ENCODE results near the gene RIMKLA. TPM values are rescaled to one million over a fixed set of nuclear protein-coding genes. Genes with fewer than 3 reads are reported as not detected.

The RIMKLA gene, protein sequence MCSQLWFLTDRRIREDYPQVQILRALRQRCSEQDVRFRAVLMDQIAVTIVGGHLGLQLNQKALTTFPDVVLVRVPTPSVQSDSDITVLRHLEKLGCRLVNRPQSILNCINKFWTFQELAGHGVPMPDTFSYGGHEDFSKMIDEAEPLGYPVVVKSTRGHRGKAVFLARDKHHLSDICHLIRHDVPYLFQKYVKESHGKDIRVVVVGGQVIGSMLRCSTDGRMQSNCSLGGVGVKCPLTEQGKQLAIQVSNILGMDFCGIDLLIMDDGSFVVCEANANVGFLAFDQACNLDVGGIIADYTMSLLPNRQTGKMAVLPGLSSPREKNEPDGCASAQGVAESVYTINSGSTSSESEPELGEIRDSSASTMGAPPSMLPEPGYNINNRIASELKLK
- total RNA-seq, result 1 to 10 TPM in 3 of 4 donors, under 1 TPM in 1; 0.67 to 2.6 (median 2.2) TPM

DNA sequence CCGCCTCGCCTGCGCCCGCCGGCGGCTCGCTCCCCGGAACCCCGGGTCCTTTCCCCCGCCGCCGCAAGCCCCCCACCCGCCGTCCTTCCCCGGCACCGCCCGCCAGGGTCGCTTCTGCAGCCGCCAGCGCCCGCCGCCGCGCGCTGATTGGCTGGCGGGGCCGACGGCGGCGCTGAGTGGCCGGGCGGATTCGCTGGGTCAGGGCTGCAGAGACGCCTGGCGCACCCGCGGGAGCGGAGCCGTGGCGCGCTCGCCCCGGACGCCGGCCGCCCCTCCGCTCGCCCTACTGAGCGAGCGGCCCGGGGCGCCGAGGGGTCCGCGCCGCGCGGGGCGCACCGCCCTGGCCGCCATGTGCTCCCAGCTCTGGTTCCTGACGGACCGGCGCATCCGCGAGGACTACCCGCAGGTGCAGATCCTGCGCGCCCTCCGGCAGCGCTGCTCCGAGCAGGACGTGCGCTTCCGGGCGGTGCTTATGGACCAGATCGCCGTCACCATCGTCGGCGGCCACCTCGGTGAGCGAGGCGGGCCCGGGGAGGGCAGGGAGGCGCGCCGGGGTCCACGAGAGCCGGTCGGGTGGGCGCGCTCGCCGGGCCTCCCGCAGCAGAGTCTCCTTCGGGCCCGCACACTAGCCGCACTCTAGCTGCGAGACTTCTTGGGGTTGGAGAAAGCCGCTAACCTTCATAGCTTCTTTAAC lies at the start of gene RIMKLA:
Gene RIMKLA, plus strand, starts transcription at position 207 of the 694 bp plus-strand sequence. Its CDS starts 143 bp downstream, at position 350.
- intact Hi-C loops (cut with DNase I), result no loop called here
- peak; percentile 62 for DNase-seq
- Histone ChIP-seq H3K9me3 (no peaks in the 10 kb centered on the region), H3K4me3 (replicated peaks in 1 of 3) (peak within 1 kb of the TSS; percentile 30 to 48 (median 39)), H3K4me1 (peaks cover 6 to 10% of the 10 kb centered on the region in 2 donors), H3K27ac (no peak within 1 kb of the TSS), H3K36me3 (no peaks in the 10 kb centered on the region), H3K27me3 (peaks cover 4% of the 10 kb centered on the region)
- TF ChIP-seq, protein P1, sequence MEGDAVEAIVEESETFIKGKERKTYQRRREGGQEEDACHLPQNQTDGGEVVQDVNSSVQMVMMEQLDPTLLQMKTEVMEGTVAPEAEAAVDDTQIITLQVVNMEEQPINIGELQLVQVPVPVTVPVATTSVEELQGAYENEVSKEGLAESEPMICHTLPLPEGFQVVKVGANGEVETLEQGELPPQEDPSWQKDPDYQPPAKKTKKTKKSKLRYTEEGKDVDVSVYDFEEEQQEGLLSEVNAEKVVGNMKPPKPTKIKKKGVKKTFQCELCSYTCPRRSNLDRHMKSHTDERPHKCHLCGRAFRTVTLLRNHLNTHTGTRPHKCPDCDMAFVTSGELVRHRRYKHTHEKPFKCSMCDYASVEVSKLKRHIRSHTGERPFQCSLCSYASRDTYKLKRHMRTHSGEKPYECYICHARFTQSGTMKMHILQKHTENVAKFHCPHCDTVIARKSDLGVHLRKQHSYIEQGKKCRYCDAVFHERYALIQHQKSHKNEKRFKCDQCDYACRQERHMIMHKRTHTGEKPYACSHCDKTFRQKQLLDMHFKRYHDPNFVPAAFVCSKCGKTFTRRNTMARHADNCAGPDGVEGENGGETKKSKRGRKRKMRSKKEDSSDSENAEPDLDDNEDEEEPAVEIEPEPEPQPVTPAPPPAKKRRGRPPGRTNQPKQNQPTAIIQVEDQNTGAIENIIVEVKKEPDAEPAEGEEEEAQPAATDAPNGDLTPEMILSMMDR (IDR thresholded peaks at IDR 0.05), result no peak
- TF ChIP-seq POLR2A (IDR thresholded peaks at IDR 0.05), result peak in 1 of 2 donors; percentile 76
- 0 to 3% methylated on average over 22 to 23 of the region's 101 CpGs for WGBS, 2 donors

DNA sequence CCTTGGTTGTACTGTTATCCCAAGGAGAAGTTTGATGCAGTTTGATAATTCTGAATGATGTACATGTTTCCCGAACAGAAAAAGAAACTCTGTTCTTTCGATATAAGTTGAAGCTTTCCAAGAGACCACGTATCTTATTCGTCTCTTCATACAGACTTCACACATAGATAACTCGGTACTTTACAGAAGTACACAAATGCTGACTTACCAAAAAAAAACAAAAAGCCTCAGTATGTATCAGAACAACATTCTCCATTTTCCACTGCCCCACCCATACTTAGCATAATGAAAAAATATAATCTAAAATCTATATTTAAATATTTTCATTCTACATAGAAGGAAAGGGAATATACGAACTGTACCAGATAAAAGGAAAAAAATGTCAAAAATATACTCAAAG lies 47.7 kb upstream of the RIMKLA start:
- Histone ChIP-seq H3K4me3 (replicated peaks in 1 of 3) (no peak overlapping the region), H3K9me3 (no peaks in the 10 kb centered on the region), H3K27ac (no peak overlapping the region), H3K36me3 (no peaks in the 10 kb centered on the region), H3K4me1 (peaks cover 16 to 19% of the 10 kb centered on the region in 2 donors), H3K27me3 (no peaks in the 10 kb centered on the region)
- DNase-seq, result no peak
- intact Hi-C loops (cut with DNase I), result loop anchor here (5.0 kb wide), 1 partner anchor 151 kb away; no protein-coding TSS in a partner anchor
- TF ChIP-seq, protein P1 (IDR thresholded peaks at IDR 0.05), result no peak
- TF ChIP-seq POLR2A (IDR thresholded peaks at IDR 0.05), result no peak
- WGBS, 2 donors, result 75 to 76% methylated on average over 6 of the region's 6 CpGs

DNA sequence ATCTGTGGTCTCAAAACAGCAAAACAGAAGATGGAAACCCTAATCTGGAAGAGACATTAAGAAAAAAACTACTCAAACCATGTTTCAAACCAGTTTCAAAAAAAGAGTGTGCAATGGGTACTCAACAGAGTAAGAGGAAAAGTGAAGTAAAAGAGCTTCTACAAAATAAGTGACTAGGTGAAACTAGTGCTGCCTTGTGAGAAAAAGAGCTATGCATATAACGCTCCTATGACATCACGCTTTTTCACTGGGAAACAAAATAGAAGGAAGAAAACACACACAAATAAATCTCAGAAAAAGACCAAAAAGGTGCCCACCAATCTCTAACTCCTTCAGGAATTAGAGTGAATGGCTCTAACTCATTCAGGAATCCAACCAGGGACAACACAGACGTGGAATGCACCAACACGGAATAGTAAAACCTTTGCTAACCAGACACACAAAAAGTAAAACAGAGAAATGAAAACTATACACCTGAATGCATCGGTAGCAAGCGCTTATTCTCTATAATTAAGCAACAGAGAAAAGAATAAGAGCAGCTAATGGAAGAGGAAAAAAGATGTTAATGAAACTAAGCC lies 46.8 kb upstream of the RIMKLA start:
- peak overlapping the region in 2 of 3 donors; percentile 24 to 96 for H3K27ac ChIP-seq
- H3K4me1 ChIP-seq, result peaks cover 14 to 16% of the 10 kb centered on the region in 2 donors

DNA sequence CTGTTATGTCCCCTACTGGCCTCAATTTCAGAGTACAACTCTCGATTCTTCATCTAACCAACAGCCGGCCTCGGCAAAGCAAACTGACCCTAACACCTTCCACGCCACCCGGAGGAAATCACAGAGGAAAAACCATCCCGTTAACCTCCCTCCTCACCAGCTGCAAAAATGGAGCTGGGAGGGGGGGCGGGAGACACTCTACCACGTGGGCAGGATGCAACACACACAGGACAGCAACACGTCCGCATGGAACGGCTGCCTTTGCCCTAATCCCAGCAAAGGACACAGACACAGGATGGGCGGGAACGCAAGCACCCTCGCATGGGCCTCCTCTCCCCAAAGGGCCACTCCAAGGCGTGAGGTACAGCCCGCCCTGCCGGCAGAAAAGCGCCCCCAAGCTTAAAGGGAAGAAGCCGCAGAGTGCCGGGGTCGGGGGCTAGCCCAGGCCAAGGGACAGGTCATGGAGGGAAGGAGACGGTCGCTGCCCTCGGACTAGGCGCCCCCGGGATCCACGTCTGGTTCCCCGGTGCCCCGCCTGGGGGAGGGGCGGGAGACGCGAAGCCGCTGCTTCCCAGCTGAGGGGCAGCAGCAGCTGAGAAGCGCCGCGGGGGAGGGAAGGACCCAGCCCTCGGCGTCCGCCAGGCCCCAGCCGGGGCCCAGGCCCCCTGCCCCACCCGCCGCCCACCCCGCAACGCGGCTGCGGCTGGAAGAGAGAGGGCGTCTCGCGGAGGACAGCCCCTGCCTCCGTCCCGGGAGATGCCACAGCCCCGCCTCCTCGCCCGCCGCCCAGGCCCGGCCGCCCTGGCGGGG lies 46.1 kb upstream of the RIMKLA start:
- H3K9me3 ChIP-seq, result no peaks in the 10 kb centered on the region
- WGBS, 2 donors, result 0% methylated on average over 13 to 14 of the region's 58 CpGs

More for the DNA sequence above, 46.8 kb upstream of the RIMKLA start:
- intact Hi-C loops (cut with DNase I), result loop anchor here (5.0 kb wide), 1 partner anchor 151 kb away; no protein-coding TSS in a partner anchor
- TF ChIP-seq, protein P1 (IDR thresholded peaks at IDR 0.05), result no peak
- no peak for TF ChIP-seq POLR2A (IDR thresholded peaks at IDR 0.05)
- 6 to 9% methylated on average over 6 of the region's 6 CpGs for WGBS, 2 donors
- no peaks in the 10 kb centered on the region for H3K36me3 ChIP-seq
- peak overlapping the region; percentile 83 to 99 (median 90) for H3K4me3 ChIP-seq (replicated peaks in 1 of 3)
- no peaks in the 10 kb centered on the region for H3K9me3 ChIP-seq
- H3K27me3 ChIP-seq, result no peaks in the 10 kb centered on the region
- no peak for DNase-seq

More for the DNA sequence above, 46.1 kb upstream of the RIMKLA start:
- no peaks in the 10 kb centered on the region for H3K36me3 ChIP-seq
- peaks cover 12 to 16% of the 10 kb centered on the region in 2 donors for H3K4me1 ChIP-seq
- peak overlapping the region; percentile 83 to 99 (median 90) for H3K4me3 ChIP-seq (replicated peaks in 1 of 3)
- no peaks in the 10 kb centered on the region for H3K27me3 ChIP-seq
- peak overlapping the region; percentile 71 to 96 (median 92) for H3K27ac ChIP-seq
- no peak for TF ChIP-seq POLR2A (IDR thresholded peaks at IDR 0.05)
- TF ChIP-seq, protein P1 (IDR thresholded peaks at IDR 0.05), result no peak
- intact Hi-C loops (cut with DNase I), result loop anchor here (5.0 kb wide), 2 partner anchors 123 to 152 kb away; partner anchors contain the start of genes PPCS and ZMYND12
- DNase-seq, result peak; percentile 38 to 44
